ENCODE data around the gene OAS3.

- TF ChIP-seq CTCF (IDR thresholded peaks at IDR 0.05; ENCODE audit: low read depth, low read length, poor library complexity, severe bottlenecking) (no peak), EZH2phosphoT487 (IDR thresholded peaks at IDR 0.05; ENCODE audit: borderline replicate concordance, low read length) (no peak)
These were observed 30.7 kb upstream of the OAS3 start for GRCh38 chr12:112907415-112908157.

All from DOHH2 (cell line).